IgD-negative memory B cell (primary cell): Measurements from ENCODE around the gene SHFL. TPM values are rescaled to one million over a fixed set of nuclear protein-coding genes. Genes with fewer than 3 reads are reported as not detected.

Experiments used
- H3K27ac Mint-ChIP-seq, 3 donors: one replicate each; pipeline ENCODE4 v1.8.0; 2020 to 2022; ENCODE audit warnings: mild to moderate bottlenecking in 3 of 3, mixed read lengths in 3 of 3, moderate library complexity in 1 of 3
- H3K27me3 Mint-ChIP-seq: one replicate; pipeline ENCODE4 v1.8.0; 2021; ENCODE audit warnings: mixed read lengths
- H3K36me3 Mint-ChIP-seq: one replicate; pipeline ENCODE4 v1.8.0; 2020; ENCODE audit warnings: mild to moderate bottlenecking, mixed read lengths
- H3K4me1 Mint-ChIP-seq, 3 donors: one replicate each; pipeline ENCODE4 v1.8.0; 2020 to 2022; ENCODE audit warnings: mixed read lengths in 3 of 3, mild to moderate bottlenecking in 1 of 3
- H3K4me3 Mint-ChIP-seq, 4 donors: one replicate each; pipeline ENCODE4 v1.8.0; 2020 to 2022; ENCODE audit warnings: mild to moderate bottlenecking in 4 of 4, mixed read lengths in 4 of 4, moderate library complexity in 3 of 4
- H3K9me3 Mint-ChIP-seq, 3 donors: one replicate each; pipeline ENCODE4 v1.8.0; 2020 to 2021; ENCODE audit warnings: mixed read lengths in 3 of 3, mild to moderate bottlenecking in 1 of 3
- polyA plus RNA-seq: library from polyadenylated mRNA; unstranded; fragments of 300-500 nt; fragmentation: Illumina TruSeq; gene quantifications from one replicate; pipeline ENCODE4 v1.2.3, GENCODE V29; 2021

Gene SHFL
- polyA plus RNA-seq, 1 donor from 2014 or later: 63.2 TPM

DNA sequence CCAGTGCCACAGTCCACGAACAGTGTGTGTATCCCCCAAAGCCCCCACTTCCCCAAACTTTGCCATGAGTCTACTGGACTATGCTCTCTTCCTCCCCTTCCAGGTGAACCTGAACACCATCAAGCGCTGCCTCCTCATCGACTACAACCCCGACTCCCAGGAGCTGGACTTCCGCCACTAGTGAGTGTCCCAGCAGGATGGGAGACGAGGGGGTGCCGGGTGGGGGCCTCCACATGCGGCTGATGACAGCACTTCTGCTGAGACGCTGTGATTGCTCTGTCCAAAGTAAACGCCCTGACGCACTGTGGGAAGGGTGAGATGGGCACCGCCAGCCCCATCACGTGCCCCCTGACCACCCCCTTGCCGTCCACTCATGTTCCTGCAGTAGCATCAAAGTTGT is 23.4 kb downstream of the SHFL start:
- Mint-ChIP-seq H3K4me1 (peaks cover 24 to 47% (median 43%) of the 10 kb centered on the region in 3 donors), H3K27me3 (peaks cover 3% of the 10 kb centered on the region), H3K4me3 (peak overlapping the region in 2 of 4 donors; percentile 32 to 54), H3K36me3 (no peaks in the 10 kb centered on the region), H3K27ac (peak overlapping the region in 2 of 3 donors; percentile 59 to 93), H3K9me3 (no peaks in the 10 kb centered on the region)

DNA sequence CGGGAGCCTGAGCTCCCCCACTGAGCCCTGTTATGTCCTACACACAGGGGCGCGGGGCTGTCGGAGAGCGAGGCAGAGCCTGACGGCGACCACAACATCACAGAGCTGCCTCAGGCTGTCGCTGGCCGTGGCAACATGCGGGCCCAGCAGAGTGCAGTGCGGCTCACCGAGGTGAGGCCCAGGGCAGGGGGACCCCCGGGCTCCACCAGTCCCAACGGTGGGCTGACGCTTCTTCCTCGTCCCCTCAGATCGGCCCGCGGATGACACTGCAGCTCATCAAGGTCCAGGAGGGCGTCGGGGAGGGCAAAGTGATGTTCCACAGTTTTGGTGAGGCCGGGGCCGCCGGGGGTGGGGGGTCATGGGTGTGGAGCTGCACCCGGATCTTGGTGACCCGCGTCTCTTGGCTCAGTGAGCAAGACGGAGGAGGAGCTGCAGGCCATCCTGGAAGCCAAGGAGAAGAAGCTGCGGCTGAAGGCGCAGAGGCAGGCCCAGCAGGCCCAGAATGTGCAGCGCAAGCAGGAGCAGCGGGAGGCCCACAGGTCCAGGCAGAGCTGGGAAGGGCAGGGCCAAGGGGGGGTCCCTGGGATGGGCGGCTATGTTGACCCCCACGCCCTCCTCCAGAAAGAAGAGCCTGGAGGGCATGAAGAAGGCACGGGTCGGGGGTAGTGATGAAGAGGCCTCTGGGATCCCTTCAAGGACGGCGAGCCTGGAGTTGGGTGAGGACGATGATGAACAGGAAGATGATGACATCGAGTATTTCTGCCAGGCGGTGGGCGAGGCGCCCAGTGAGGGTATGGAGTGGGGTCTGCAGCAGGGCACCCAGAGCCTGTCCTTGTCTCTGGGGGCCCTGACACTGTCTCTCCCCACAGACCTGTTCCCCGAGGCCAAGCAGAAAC is 24.2 kb downstream of the SHFL start:
- Mint-ChIP-seq H3K9me3 (no peaks in the 10 kb centered on the region), H3K36me3 (no peaks in the 10 kb centered on the region), H3K27me3 (peaks cover 2% of the 10 kb centered on the region), H3K4me1 (peaks cover 24 to 41% (median 37%) of the 10 kb centered on the region in 3 donors), H3K4me3 (peak overlapping the region in 3 of 4 donors; percentile 17 to 89 (median 83)), H3K27ac (peak overlapping the region in 2 of 3 donors; percentile 44 to 51)

DNA sequence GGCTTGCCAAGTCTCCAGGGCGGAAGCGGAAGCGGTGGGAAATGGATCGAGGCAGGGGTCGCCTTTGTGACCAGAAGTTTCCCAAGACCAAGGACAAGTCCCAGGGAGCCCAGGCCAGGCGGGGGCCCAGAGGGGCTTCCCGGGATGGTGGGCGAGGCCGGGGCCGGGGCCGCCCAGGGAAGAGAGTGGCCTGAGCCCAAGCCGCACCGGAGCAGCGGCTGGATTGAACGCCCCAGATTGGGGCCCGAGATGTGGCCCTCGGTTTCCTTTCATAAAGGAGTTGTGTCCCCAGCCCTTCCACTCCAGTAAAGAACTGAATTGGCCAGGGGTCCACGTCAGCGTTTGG is 24.8 kb downstream of the SHFL start:
- H3K36me3 Mint-ChIP-seq: no peaks in the 10 kb centered on the region

DNA sequence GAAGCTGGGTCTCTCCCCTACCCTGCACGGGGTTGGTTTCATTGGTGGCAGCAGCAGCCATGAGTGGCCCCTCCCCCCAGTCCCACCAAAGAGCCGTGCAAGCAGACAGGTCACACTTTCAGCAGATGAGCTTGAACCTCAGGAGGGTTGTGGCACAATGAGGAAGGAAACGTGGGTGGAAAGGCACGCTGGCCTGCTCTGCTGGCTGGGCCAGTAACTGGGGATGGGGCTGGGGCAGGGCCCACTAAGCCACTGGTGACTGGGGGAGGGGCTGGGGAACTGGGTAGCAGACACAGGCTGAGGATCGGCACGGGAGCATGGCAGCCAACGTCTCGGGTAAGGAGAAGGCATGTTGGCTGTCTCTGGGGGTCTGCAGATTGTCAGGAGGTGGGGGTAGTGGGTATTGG is 25.3 kb downstream of the SHFL start, which contains the start of gene P2RY11:
Gene P2RY11, plus strand, starts transcription at position 289 of the 407 bp plus-strand sequence. Its CDS starts 29 bp downstream, at position 318.
- H3K9me3 Mint-ChIP-seq: no peaks in the 10 kb centered on the region
- H3K4me3 Mint-ChIP-seq: peak within 1 kb of the TSS; percentile 56 to 92 (median 78)
- H3K27me3 Mint-ChIP-seq: peaks cover 2% of the 10 kb centered on the region
- peaks cover 2% of the 10 kb centered on the region for H3K36me3 Mint-ChIP-seq
- H3K4me1 Mint-ChIP-seq: peaks cover 18 to 32% (median 30%) of the 10 kb centered on the region in 3 donors
- H3K27ac Mint-ChIP-seq: peak within 1 kb of the TSS; percentile 90 to 96 (median 93)

More for the DNA sequence above, 24.8 kb downstream of the SHFL start:
- H3K4me3 Mint-ChIP-seq: peak overlapping the region in 3 of 4 donors; percentile 56 to 92 (median 86)
- H3K27me3 Mint-ChIP-seq: peaks cover 2% of the 10 kb centered on the region
- no peaks in the 10 kb centered on the region for H3K9me3 Mint-ChIP-seq
- H3K4me1 Mint-ChIP-seq: peaks cover 21 to 35% (median 31%) of the 10 kb centered on the region in 3 donors
- H3K27ac Mint-ChIP-seq: peak overlapping the region; percentile 90 to 96 (median 93)

DNA sequence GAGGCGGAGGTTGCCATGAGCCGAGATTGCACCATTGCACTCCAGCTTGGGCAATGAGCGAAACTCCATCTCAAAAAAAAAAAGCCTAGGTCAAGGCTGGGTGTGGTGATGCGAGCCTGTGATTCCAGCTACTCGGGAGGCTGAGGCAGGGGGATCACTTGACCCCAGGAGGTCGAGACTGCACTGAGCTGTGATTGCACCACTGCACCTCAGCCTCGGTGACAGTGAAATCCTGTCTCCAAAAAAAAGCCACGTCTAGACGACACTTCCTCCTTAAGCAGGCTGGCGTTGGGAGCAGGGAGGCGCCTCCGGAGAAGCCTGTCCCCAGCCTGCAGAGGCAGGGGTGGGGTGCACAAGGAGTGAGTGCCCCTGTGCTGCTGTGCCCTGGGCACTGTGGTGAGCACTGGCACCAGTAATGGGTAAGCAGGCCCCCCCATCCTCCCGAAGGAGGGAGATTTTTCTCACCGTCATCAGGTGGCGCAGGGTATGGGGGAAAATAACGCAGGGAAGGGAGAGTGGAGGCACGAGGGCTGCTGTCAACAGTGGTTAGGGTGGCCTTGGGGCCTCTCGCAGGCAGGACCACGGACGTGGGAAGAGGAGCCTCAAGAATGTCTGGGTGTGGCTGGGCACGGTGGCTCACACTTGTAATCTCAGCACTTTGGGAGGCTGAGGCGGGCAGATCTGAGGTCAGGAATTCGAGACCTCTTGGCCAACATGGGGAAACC is 26.1 kb downstream of the SHFL start:
- Mint-ChIP-seq H3K4me3 (peak overlapping the region; percentile 56 to 92 (median 78)), H3K4me1 (peaks cover 15 to 27% (median 24%) of the 10 kb centered on the region in 3 donors), H3K27me3 (peaks cover 2% of the 10 kb centered on the region), H3K9me3 (no peaks in the 10 kb centered on the region), H3K27ac (peak overlapping the region; percentile 90 to 96 (median 93)), H3K36me3 (peaks cover 2% of the 10 kb centered on the region)

DNA sequence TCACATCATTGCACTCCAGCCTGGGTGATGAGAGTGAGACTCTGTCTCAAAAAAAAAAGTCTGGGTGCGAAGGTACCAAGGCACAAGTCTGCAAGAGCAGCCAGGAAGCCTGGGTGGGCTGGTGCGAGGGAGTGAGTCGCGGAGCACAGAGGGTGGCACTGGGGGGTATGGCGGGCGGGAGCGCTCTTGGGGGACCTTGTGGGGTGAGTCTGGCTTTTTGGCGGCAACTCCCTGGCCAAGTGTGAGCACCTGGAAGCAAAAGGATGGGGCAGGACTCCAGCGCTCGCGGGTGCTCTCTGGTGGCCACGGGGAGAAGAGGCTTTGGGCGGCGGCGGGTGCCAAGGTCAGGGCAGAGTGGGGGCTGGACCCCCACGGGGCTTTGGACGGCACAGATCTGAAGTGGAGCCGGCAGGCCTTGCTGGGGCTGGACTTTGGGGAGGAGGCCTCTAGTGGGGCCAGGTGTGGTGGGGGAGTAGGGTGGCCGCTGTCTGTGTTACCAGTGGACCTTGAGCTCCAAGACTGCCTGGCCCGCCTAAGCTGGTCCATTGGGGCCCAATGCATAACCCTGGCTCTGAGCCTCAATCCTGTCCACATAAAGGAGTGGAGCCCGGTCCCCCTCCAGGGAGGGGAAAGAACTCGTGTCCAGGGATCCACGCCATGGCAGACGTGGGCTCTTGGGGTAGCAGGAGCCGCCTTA is 26.9 kb downstream of the SHFL start:
- H3K27ac Mint-ChIP-seq: peak overlapping the region; percentile 55 to 96 (median 90)

DNA sequence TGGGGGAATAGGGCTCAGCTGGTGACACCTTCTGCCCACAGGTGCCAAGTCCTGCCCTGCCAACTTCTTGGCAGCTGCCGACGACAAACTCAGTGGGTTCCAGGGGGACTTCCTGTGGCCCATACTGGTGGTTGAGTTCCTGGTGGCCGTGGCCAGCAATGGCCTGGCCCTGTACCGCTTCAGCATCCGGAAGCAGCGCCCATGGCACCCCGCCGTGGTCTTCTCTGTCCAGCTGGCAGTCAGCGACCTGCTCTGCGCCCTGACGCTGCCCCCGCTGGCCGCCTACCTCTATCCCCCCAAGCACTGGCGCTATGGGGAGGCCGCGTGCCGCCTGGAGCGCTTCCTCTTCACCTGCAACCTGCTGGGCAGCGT is 27.5 kb downstream of the SHFL start:
- Mint-ChIP-seq H3K27me3 (peaks cover 2% of the 10 kb centered on the region), H3K27ac (peak overlapping the region in 2 of 3 donors; percentile 63 to 90), H3K36me3 (peaks cover 5% of the 10 kb centered on the region), H3K4me1 (peaks cover 14 to 24% (median 22%) of the 10 kb centered on the region in 3 donors), H3K9me3 (no peaks in the 10 kb centered on the region), H3K4me3 (peak overlapping the region in 2 of 4 donors; percentile 56 to 68)

More for the DNA sequence above, 26.9 kb downstream of the SHFL start:
- peaks cover 14 to 24% (median 22%) of the 10 kb centered on the region in 3 donors for H3K4me1 Mint-ChIP-seq
- H3K27me3 Mint-ChIP-seq: peaks cover 2% of the 10 kb centered on the region
- no peaks in the 10 kb centered on the region for H3K9me3 Mint-ChIP-seq
- H3K36me3 Mint-ChIP-seq: peaks cover 5% of the 10 kb centered on the region
- peak overlapping the region; percentile 56 to 90 (median 78) for H3K4me3 Mint-ChIP-seq

DNA sequence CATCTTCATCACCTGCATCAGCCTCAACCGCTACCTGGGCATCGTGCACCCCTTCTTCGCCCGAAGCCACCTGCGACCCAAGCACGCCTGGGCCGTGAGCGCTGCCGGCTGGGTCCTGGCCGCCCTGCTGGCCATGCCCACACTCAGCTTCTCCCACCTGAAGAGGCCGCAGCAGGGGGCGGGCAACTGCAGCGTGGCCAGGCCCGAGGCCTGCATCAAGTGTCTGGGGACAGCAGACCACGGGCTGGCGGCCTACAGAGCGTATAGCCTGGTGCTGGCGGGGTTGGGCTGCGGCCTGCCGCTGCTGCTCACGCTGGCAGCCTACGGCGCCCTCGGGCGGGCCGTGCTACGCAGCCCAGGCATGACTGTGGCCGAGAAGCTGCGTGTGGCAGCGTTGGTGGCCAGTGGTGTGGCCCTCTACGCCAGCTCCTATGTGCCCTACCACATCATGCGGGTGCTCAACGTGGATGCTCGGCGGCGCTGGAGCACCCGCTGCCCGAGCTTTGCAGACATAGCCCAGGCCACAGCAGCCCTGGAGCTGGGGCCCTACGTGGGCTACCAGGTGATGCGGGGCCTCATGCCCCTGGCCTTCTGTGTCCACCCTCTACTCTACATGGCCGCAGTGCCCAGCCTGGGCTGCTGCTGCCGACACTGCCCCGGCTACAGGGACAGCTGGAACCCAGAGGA is 28.0 kb downstream of the SHFL start:
- peaks cover 5% of the 10 kb centered on the region for H3K36me3 Mint-ChIP-seq
- peaks cover 14 to 27% (median 24%) of the 10 kb centered on the region in 3 donors for H3K4me1 Mint-ChIP-seq
- H3K27ac Mint-ChIP-seq: peak overlapping the region in 2 of 3 donors; percentile 63 to 90
- peaks cover 2% of the 10 kb centered on the region for H3K27me3 Mint-ChIP-seq
- no peaks in the 10 kb centered on the region for H3K9me3 Mint-ChIP-seq
- H3K4me3 Mint-ChIP-seq: peak overlapping the region in 2 of 4 donors; percentile 40 to 68

DNA sequence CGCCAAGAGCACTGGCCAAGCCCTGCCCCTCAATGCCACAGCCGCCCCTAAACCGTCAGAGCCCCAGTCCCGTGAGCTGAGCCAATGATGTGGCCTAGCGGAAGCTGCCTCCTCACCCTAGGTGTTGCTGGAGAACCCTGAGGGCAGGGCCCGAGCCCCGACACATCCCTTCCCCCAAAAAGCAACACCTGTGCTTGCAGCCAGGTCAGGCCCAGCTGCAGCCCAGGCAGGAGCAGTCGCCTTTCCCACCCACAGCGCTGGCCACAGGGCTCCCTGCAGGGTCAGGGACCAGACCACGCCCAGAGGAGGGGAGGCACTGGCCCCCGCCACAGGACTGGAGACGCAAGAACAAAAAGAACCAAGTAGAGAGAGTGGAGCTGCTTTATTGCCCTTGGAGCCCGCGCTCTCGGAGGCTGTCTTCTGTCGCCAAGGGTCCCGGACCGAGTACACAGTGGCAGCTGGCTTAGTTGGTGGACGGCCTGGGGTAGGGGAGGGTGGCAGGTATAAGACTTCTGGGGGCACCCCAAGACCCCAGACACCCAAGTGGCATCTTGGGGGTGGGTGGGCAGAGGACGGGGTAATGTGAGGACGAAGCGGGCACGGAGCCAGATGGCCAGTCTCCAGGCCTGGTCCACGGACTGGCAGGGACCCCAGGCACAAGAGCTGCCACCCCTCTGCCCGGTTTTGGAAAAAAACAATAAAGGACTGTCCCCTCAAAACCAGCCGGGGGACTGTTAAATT is 28.7 kb downstream of the SHFL start:
- H3K27ac Mint-ChIP-seq: peak overlapping the region in 1 of 3 donors; percentile 90
- H3K27me3 Mint-ChIP-seq: peaks cover 2% of the 10 kb centered on the region
- H3K4me1 Mint-ChIP-seq: peaks cover 17 to 27% (median 27%) of the 10 kb centered on the region in 3 donors
- peaks cover 5% of the 10 kb centered on the region for H3K36me3 Mint-ChIP-seq
- H3K9me3 Mint-ChIP-seq: no peaks in the 10 kb centered on the region
- peak overlapping the region in 2 of 4 donors; percentile 40 to 43 for H3K4me3 Mint-ChIP-seq

DNA sequence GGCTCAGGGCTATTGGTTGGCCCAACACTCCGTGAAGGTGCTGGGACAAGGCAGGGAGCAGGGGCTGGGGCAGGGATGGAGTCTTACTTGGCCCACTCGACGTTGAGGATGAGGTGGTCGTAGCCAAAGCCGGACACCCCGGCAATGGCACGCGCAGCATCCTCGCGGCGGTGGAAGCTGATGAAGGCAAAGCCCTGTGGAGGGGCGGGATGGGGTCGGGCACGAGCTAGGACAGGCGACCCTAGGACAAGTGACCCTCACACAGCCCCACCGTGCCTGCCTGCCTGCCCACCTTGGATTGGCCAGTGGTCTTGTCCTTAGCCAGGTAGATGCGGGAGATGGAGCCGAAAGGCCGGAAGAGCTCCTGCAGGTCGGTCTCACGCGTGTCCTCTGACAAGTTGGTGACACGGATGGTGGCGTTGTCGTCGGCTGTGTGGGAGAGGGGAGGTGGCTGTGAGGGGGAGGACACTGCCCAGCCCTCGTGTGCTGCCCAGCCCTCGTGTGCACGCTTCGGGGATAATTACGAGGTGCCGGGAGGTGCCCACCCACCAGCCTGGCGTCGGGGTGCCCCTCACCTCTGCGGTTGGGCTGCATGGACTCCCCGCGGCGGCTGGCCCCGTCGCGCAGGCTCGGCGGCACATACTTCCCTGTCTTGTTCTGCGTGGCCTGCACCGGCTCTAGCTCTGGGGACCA is 29.4 kb downstream of the SHFL start:
- H3K4me3 Mint-ChIP-seq: peak overlapping the region in 1 of 4 donors; percentile 84
- peaks cover 20 to 27% (median 24%) of the 10 kb centered on the region in 3 donors for H3K4me1 Mint-ChIP-seq
- no peaks in the 10 kb centered on the region for H3K9me3 Mint-ChIP-seq
- peaks cover 2% of the 10 kb centered on the region for H3K27me3 Mint-ChIP-seq
- peak overlapping the region in 1 of 3 donors; percentile 67 for H3K27ac Mint-ChIP-seq
- H3K36me3 Mint-ChIP-seq: peaks cover 5% of the 10 kb centered on the region

DNA sequence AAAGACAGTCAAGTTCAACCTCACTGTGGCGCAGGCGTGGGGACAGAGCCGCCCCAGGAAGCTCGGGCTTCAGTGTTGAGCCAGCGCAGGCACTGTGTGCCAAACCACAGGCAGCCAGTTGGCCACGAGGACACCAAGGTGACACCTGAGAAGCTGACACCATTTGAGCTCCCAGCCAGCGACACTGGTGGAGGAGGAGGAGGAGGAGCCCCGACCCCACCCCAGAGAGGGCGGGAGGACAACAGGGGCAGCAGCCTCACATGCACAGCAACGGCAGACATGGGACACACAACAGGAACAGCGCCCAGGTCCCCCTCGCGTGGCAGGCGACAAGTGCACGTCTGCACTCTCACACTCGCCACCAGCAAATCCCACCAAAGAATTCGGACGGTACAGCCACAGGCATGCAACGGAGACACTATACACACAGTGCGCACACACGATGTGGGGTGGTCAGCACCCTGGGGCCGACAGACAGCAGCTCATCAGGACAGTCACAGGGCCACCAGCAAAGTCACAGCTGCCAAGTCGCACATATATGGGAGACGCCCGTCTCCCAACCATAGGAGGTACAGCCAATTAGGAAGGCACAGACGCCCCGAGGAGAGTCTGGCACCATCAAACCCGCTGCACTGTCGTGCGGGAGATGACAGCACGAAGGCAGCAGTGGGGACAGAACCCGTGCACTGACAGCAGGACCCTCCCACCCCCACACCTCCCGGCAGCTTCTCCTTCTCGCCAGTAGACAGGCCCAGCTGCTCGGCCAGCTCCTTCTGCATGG is 30.2 kb downstream of the SHFL start:
- Mint-ChIP-seq H3K27me3 (peaks cover 2% of the 10 kb centered on the region), H3K4me3 (peak overlapping the region in 1 of 4 donors; percentile 84), H3K27ac (peak overlapping the region in 2 of 3 donors; percentile 67 to 87), H3K36me3 (peaks cover 5% of the 10 kb centered on the region), H3K9me3 (no peaks in the 10 kb centered on the region), H3K4me1 (peaks cover 17 to 22% (median 21%) of the 10 kb centered on the region in 3 donors)

DNA sequence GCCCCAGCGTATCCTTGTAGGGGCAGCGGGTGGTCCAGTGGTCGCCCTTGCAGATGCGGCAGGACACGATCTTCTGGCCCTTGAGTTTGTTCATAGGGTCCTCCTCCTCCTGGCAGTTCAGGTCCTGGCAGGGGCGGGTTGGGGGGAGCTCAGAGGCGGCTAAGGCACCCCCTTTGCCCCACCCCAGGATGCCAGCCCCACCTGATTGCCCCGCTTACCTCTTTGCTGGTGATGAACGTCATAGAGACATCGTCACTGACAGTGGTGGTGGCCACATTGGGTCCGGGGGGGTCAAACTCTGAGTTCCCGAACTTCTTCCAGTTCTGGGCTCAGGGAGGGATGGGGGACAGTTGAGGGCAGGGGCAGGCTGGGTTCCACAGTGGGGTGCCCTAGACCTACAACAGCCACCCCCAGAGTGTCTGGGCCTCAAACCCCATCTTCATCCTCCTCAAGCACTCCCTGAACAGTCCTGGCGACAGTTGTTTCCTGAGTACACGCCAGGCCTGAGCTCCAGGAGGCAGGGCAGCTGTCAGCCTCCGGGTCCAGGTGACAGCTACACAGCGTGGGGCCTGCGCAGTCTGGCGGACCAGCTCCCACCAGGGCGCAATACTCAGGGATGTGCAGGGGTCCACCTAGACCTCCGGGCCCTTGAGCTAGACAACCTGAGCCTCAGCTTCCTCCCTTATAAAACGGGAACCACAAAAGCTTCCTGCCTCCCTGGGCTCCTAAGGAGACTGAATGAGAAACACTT is 30.9 kb downstream of the SHFL start:
- peaks cover 5% of the 10 kb centered on the region for H3K36me3 Mint-ChIP-seq
- H3K4me3 Mint-ChIP-seq: peak overlapping the region in 3 of 4 donors; percentile 23 to 84 (median 41)
- H3K27me3 Mint-ChIP-seq: peaks cover 2% of the 10 kb centered on the region
- peaks cover 15 to 16% (median 16%) of the 10 kb centered on the region in 3 donors for H3K4me1 Mint-ChIP-seq
- no peaks in the 10 kb centered on the region for H3K9me3 Mint-ChIP-seq
- peak overlapping the region in 1 of 3 donors; percentile 83 for H3K27ac Mint-ChIP-seq
